Ovary (tissue), 9 donors: Measurements from ENCODE around the gene COL6A2. TPM values are rescaled to one million over a fixed set of nuclear protein-coding genes. Genes with fewer than 3 reads are reported as not detected.
"Not testable (repeated sequence)": the region's sequence is repeated elsewhere in the genome, so short reads cannot be mapped to it uniquely, and the experiment has no call there.

Experiments used
- DNase-seq, 5 donors: peaks; one replicate each; pipeline ENCODE4 v3.0.0-alpha.2; 2019 to 2020
- H3K27ac ChIP-seq, 2 donors: fragments of 200-600 bp; one replicate each; pipeline versions ENCODE4 v1.5.1 to v1.8.0; 2019 to 2022
- H3K27me3 ChIP-seq: fragments of 200-600 bp; one replicate; pipeline ENCODE4 v1.8.0; 2022
- H3K36me3 ChIP-seq: fragments of 200-600 bp; sonication (generic); one replicate; pipeline ENCODE4 v1.5.1; 2019
- H3K4me1 ChIP-seq: one replicate; pipeline ENCODE4 v1.8.1; 2013; ENCODE audit warnings: mild to moderate bottlenecking, moderate library complexity; ENCODE audit not compliant: insufficient read depth
- H3K4me3 ChIP-seq: fragments of 200-600 bp; sonication (generic); one replicate; pipeline ENCODE4 v1.5.1; 2017
- H3K9me3 ChIP-seq, 2 donors: fragments of 200-600 bp in 1 of 2; sonication (generic) in 1 of 2; one replicate each; pipeline versions ENCODE4 v1.5.1 to v1.8.1; 2013 to 2019; ENCODE audit warnings: mild to moderate bottlenecking in 1 of 2, moderate library complexity in 1 of 2
- CTCF ChIP-seq, 3 donors: fragments of 450-650 bp in 2 of 3; fragments of 200-600 bp in 1 of 3; IDR thresholded peaks; one replicate each; pipeline versions ENCODE4 v1.5.1 to v1.8.0; 2016 to 2022; ENCODE audit warnings: antibody characterized with exemption in 3 of 3, mild to moderate bottlenecking in 1 of 3
- EP300 ChIP-seq: sonication (generic); formaldehyde crosslinking; IDR thresholded peaks from one replicate; pipeline ENCODE4 v1.6.1; 2017; ENCODE audit warnings: antibody characterized with exemption
- POLR2A ChIP-seq: fragments of 450-650 bp; IDR thresholded peaks from one replicate; pipeline ENCODE4 v1.6.1; 2017; ENCODE audit warnings: antibody characterized with exemption, mild to moderate bottlenecking, moderate library complexity
- WGBS, 3 donors: extraction: QIAGEN DNeasy Blood & Tissue Kit in 1 of 3; methylation state at CpG; one replicate each; pipeline versions ENCODE4 v1.1.5 to v1.1.7; 2013 to 2017; 5-methylcytosine and 5-hydroxymethylcytosine counted together
- intact Hi-C, 4 donors: fragments of 100-400 bp; cut with DNase I; formaldehyde crosslinking; loops; one replicate each; pipeline versions ENCODE4 v1.11.0 to v1.15.1; 2022 to 2023
- polyA plus RNA-seq, 2 donors: library from polyadenylated mRNA; stranded (reverse); fragments of 200-250 nt in 1 of 2; fragments of 350-450 nt in 1 of 2; fragmentation: Illumina TruSeq in 1 of 2; extraction: RNeasy Lipid Tissue Mini Kit (QIAGEN cat#74804) in 1 of 2; gene quantifications; one replicate each; pipeline ENCODE4 v1.2.3, GENCODE V29; 2013 to 2014
- total RNA-seq, 7 donors: library from RNA; depleted of rRNA in 2 of 7; stranded (reverse); fragments of >200 nt in 2 of 7; fragmentation: NEBNext Ultra II Directional in 3 of 7; extraction: Animal tissue kit (Norgen Biotek cat#: 25700) in 3 of 7; gene quantifications; one replicate each; pipeline versions ENCODE4 v1.1.0 to v1.2.4, GENCODE V29; 2016 to 2023
- donor health status: DM: no; HTN: no; CAD: no; lungs with moderate emphysema.
- donor health status: DM: no; HTN: no; CAD: no.
- donor health status: Bipolar disorder and iron deficiency.
- donor health status: DM: yes; HTN: yes; CAD: no.
- donor health status: DM: no; HTN: no; CAD: no.
- donor health status: DM: yes; HTN: yes; CAD: no.

The COL6A2 gene
- total and polyA plus RNA-seq, 9 donors = 50.9 to 1,092 (median 818) TPM

GRCh38 chr21:46068516-46069079 lies 29.3 kb upstream of the COL6A2 start:
- H3K27me3 ChIP-seq = no peaks in the 10 kb centered on the region
- TF ChIP-seq POLR2A (no peak), EP300 (no peak)
- peaks cover 22% of the 10 kb centered on the region for H3K4me1 ChIP-seq
- WGBS, 3 donors = 70 to 80% (median 72%) methylated on average over 13 to 14 of the region's 14 CpGs
- H3K36me3 ChIP-seq = no peaks in the 10 kb centered on the region
- peak in 1 of 5 donors; percentile 21 for DNase-seq
- H3K27ac ChIP-seq = no peak overlapping the region
- H3K4me3 ChIP-seq = no peak overlapping the region
- intact Hi-C loops = no loop called here
- no peaks in the 10 kb centered on the region for H3K9me3 ChIP-seq

GRCh38 chr21:46069166-46069565 lies 28.7 kb upstream of the COL6A2 start:
- TF ChIP-seq POLR2A = no peak
- no peak for TF ChIP-seq EP300
- TF ChIP-seq CTCF (IDR thresholded peaks at IDR 0.05) = no peak
- DNase-seq = peak in 2 of 5 donors; percentile 14 to 28
- Histone ChIP-seq H3K27ac (no peak overlapping the region), H3K36me3 (no peaks in the 10 kb centered on the region), H3K4me1 (peaks cover 22% of the 10 kb centered on the region), H3K4me3 (no peak overlapping the region), H3K27me3 (no peaks in the 10 kb centered on the region), H3K9me3 (no peaks in the 10 kb centered on the region)
- WGBS, 3 donors = 73 to 90% (median 84%) methylated on average over 13 of the region's 13 CpGs
- intact Hi-C loops = no loop called here

- DNase-seq = peak in 3 of 5 donors; percentile 15 to 29 (median 19)
- H3K27me3 ChIP-seq = no peaks in the 10 kb centered on the region
- no peak overlapping the region for H3K27ac ChIP-seq
- no peak for TF ChIP-seq EP300
- TF ChIP-seq POLR2A = no peak
- TF ChIP-seq CTCF (IDR thresholded peaks at IDR 0.05) = no peak
- intact Hi-C loops = no loop called here
- no peaks in the 10 kb centered on the region for H3K9me3 ChIP-seq
- H3K4me3 ChIP-seq = no peak overlapping the region
- 88 to 91% (median 89%) methylated on average over 21 of the region's 21 CpGs for WGBS, 3 donors
- H3K36me3 ChIP-seq = no peaks in the 10 kb centered on the region
- H3K4me1 ChIP-seq = peaks cover 21% of the 10 kb centered on the region
Observed at GRCh38 chr21:46069719-46070279, 28.1 kb upstream of the COL6A2 start.

DNA sequence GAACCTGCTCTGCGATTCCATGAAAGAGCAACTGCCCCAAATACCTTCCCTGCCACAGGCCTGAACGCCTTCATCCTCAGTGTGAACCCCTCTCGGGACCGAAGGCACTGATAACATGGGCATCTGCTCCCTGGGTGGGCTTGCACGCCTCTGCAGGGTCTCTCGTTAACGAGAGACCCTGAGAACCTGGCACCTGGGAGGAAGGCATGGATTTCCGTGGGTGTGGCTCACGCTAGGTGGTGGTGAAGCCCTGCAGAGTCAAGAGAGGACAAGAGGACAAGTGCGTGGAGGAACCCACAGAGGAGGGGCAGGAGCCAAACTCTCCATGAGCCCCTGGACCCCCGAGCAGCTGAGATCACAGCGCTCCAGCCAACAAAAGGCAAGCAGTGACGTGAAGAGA lies 26.8 kb upstream of the COL6A2 start:
- peak in 3 of 5 donors; percentile 8 to 24 (median 15) for DNase-seq
- H3K9me3 ChIP-seq = no peaks in the 10 kb centered on the region
- intact Hi-C loops = no loop called here
- H3K27me3 ChIP-seq = no peaks in the 10 kb centered on the region
- no peak for TF ChIP-seq POLR2A
- TF ChIP-seq CTCF (IDR thresholded peaks at IDR 0.05) = no peak
- TF ChIP-seq EP300 = no peak
- no peak overlapping the region for H3K27ac ChIP-seq
- H3K36me3 ChIP-seq = no peaks in the 10 kb centered on the region
- WGBS, 3 donors = 82 to 88% (median 84%) methylated on average over 13 of the region's 13 CpGs
- no peak overlapping the region for H3K4me3 ChIP-seq
- peaks cover 14% of the 10 kb centered on the region for H3K4me1 ChIP-seq

DNA sequence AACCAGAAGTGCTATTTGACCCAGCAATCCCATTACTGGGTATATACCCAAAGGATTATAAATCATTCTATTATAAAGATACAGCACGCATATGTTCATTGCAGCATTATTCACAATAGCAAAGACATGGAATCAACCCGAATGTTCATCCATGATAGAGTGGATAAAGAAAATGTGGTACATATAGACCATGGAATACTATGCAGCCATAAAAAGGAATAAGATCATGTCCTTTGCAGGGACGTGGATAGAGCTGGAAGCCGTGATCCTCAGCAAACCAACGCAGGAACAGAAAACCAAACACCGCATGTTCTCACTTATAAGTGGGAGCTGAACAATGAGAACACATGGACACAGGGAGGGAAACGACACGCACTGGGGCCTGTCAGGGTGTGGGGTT lies 21.2 kb upstream of the COL6A2 start:
- H3K27ac ChIP-seq, H3K27me3 ChIP-seq, H3K4me3 ChIP-seq, H3K9me3 ChIP-seq, DNase-seq, intact Hi-C loops, H3K36me3 ChIP-seq, H3K4me1 ChIP-seq: not testable (repeated sequence)
- 95 to 96% (median 95%) methylated on average over 8 of the region's 8 CpGs for WGBS, 3 donors
